Thoracic aorta (tissue), 2 donors: Measurements from ENCODE around the gene GABRG3. TPM values are rescaled to one million over a fixed set of nuclear protein-coding genes. Genes with fewer than 3 reads are reported as not detected.

Experiments used
- ATAC-seq: fragments of 150-250 bp; one replicate; pipeline ENCODE4 v1.8.0; 2017; ENCODE audit warnings: low read depth; ENCODE audit not compliant: insufficient number of reproducible peaks, low FRiP score
- DNase-seq: peaks from one replicate; pipeline ENCODE4 v3.0.0-alpha.2; 2020; ENCODE audit warnings: low spot score
- H3K27ac ChIP-seq, 2 donors: fragments of 200-600 bp; sonication (generic); 1 replicate in 1 of 2; 2 replicates in 1 of 2; pipeline ENCODE4 v1.5.1; 2016; ENCODE audit warnings: mild to moderate bottlenecking in 2 of 2, moderate library complexity in 2 of 2
- H3K27me3 ChIP-seq: fragments of 200-600 bp; sonication (generic); replicated peaks from 2 replicates; pipeline ENCODE4 v1.6.0; 2016; ENCODE audit warnings: mild to moderate bottlenecking; ENCODE audit not compliant: insufficient read depth
- H3K36me3 ChIP-seq: fragments of 200-600 bp; sonication (generic); one replicate; pipeline ENCODE4 v1.5.1; 2016
- H3K4me1 ChIP-seq, 2 donors: fragments of 200-600 bp; sonication (generic); 1 replicate in 1 of 2; 2 replicates in 1 of 2; pipeline versions ENCODE4 v1.5.1 to v1.6.0; 2016; ENCODE audit warnings: low read depth in 2 of 2, mild to moderate bottlenecking in 1 of 2; ENCODE audit not compliant: control insufficient read depth in 1 of 2
- H3K4me3 ChIP-seq: fragments of 200-600 bp; sonication (generic); 2 replicates; pipeline ENCODE4 v1.5.1; 2016; ENCODE audit warnings: mild to moderate bottlenecking
- H3K9me3 ChIP-seq: fragments of 200-600 bp; sonication (generic); 2 replicates; pipeline ENCODE4 v1.5.1; 2016
- total RNA-seq, 2 donors: library from RNA; depleted of rRNA; stranded (reverse); fragments of >200 nt; gene quantifications; one replicate each; pipeline versions ENCODE4 v1.1.0 to v1.2.3, GENCODE V29; 2016
- TF ChIP-seq, protein P1 (sequence below): fragments of 200-600 bp; sonication (generic); IDR thresholded peaks from one replicate; pipeline ENCODE4 v1.5.1; 2019; ENCODE audit warnings: antibody characterized with exemption

The GABRG3 gene
- total RNA-seq, 2 donors from 2014 or later: not detected

DNA sequence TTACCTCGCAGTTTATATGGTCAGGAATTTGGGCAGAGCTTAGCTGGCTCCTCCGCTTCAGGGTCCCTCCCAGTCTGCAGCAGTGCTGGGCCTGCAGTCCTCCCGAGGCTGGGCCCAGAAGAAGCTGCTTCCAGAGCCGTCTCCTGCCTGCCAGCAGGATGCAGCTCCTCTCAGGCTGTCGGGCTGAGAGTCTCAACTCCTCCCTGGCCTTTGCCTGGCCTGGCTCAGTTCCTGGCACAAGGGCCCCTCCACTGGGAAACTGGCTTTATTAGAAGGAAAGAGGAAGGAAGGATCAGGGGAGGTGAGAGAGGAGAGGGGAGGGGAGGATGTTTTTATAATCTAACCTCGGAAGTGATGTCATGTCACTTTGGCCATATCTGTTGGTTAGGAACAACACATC is 72.8 kb downstream of the GABRG3 start:
- Histone ChIP-seq H3K36me3 (no peaks in the 10 kb centered on the region), H3K27me3 (no peaks in the 10 kb centered on the region), H3K4me1 (no peaks in the 10 kb centered on the region), H3K27ac (no peak overlapping the region), H3K4me3 (no peak overlapping the region), H3K9me3 (no peaks in the 10 kb centered on the region)
- DNase-seq: no peak
- TF ChIP-seq, protein P1, sequence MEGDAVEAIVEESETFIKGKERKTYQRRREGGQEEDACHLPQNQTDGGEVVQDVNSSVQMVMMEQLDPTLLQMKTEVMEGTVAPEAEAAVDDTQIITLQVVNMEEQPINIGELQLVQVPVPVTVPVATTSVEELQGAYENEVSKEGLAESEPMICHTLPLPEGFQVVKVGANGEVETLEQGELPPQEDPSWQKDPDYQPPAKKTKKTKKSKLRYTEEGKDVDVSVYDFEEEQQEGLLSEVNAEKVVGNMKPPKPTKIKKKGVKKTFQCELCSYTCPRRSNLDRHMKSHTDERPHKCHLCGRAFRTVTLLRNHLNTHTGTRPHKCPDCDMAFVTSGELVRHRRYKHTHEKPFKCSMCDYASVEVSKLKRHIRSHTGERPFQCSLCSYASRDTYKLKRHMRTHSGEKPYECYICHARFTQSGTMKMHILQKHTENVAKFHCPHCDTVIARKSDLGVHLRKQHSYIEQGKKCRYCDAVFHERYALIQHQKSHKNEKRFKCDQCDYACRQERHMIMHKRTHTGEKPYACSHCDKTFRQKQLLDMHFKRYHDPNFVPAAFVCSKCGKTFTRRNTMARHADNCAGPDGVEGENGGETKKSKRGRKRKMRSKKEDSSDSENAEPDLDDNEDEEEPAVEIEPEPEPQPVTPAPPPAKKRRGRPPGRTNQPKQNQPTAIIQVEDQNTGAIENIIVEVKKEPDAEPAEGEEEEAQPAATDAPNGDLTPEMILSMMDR: no peak
- ATAC-seq: no peak

DNA sequence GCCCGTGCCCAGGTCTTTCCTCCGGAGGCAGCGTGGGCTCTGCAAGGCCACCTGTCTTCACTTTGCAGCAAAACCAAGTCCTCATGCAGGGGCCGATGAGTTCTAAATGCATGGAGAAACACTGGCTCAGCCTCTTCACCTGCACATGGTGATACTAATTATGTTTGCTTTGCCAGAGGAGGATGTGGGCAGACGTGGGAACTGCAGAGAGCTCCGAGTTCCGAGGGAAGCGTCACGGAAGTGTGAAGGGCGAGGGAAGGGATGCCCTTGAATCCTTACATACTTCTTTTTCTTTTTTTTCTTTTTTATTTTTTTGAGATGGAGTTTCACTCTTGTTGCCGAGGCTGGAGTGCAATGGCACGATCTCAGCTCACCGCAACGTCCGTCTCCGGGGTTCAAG is 74.8 kb downstream of the GABRG3 start:
- Histone ChIP-seq H3K36me3 (no peaks in the 10 kb centered on the region), H3K4me3 (no peak overlapping the region), H3K4me1 (no peaks in the 10 kb centered on the region), H3K27ac (no peak overlapping the region), H3K27me3 (no peaks in the 10 kb centered on the region), H3K9me3 (no peaks in the 10 kb centered on the region)
- DNase-seq (no peak), ATAC-seq (no peak)
- TF ChIP-seq, protein P1: no peak

DNA sequence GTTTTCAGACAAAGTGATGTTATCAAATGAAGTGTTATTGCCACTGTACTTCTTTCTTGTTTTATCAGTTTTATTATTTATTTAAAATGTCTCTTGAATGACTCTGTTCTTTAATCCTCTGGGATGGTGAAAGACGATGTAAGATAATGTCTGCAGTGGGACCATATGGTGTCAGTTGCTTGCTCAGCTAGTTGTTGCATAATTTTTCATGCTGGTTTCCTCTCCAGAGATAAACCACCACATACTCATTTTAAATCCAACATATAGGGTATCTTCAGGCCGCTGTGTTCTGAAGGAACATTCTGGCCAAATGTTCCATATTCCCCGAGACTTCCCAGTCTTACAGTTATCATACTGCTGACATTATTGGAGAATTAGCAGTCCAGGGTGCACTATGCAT is 75.9 kb downstream of the GABRG3 start:
- Histone ChIP-seq H3K4me3 (no peak overlapping the region), H3K36me3 (no peaks in the 10 kb centered on the region), H3K27ac (no peak overlapping the region), H3K9me3 (no peaks in the 10 kb centered on the region), H3K4me1 (no peaks in the 10 kb centered on the region), H3K27me3 (no peaks in the 10 kb centered on the region)
- ATAC-seq (no peak), DNase-seq (no peak)
- TF ChIP-seq, protein P1: no peak

DNA sequence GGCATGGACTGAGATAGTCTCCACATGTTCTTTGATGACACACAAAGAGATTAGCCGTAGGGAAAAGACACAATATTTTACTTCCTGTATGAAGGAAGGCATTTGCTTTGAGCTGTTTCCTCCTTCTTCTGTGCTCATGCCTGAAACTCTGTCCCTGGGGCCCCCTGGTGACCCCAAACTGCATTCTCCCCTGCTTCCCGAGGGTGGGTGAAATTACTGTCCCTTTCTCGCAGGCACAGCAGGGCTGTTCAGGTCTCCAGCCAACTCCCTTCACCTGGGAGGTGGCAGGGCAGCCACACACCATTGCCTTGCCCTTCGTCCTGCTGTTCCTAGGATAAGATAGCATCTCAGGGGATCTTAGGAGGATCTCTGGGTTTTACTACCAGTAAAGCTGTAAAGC is 79.2 kb downstream of the GABRG3 start:
- Histone ChIP-seq H3K27ac (no peak overlapping the region), H3K4me3 (no peak overlapping the region), H3K9me3 (no peaks in the 10 kb centered on the region), H3K36me3 (no peaks in the 10 kb centered on the region), H3K27me3 (no peaks in the 10 kb centered on the region), H3K4me1 (no peaks in the 10 kb centered on the region)
- ATAC-seq: no peak
- TF ChIP-seq, protein P1: no peak
- DNase-seq: no peak

DNA sequence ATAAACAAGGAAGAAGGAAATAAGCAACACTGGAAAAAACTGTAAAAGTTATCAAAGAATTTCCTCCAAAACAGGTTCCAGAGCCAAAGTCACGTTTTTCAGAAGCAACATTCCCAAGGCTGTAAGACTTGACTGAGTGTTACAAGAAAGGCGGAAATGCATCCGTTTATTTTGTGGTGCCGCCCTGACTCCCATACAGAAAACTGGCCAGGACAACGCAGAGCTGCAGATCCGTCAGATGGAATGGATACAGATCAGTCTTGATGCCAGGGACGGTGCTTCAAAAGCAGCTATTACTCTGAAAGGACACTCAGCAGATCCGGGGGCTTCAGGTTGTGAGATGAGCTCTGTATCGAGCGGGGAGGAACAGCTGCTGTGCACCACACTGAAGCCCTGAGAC is 83.4 kb downstream of the GABRG3 start:
- Histone ChIP-seq H3K4me1 (no peaks in the 10 kb centered on the region), H3K36me3 (no peaks in the 10 kb centered on the region), H3K4me3 (no peak overlapping the region), H3K9me3 (no peaks in the 10 kb centered on the region), H3K27me3 (no peaks in the 10 kb centered on the region), H3K27ac (no peak overlapping the region)
- DNase-seq (no peak), ATAC-seq (no peak)
- TF ChIP-seq, protein P1: no peak
